Measurements from ENCODE around the gene LCA5L.

The LCA5L gene

GRCh38 chr21:39483917-39484316 is 38.3 kb upstream of the LCA5L start:
- Histone ChIP-seq H3K9me3 (ENCODE audit: low read length) (no peaks in the 10 kb centered on the region), H3K27me3 (ENCODE audit: insufficient read depth, low read length) (no peaks in the 10 kb centered on the region), H3K9me2 (ENCODE audit: low read depth, low read length) (no peaks in the 10 kb centered on the region), H3K4me1 (ENCODE audit: insufficient read depth, low read length, severe bottlenecking) (no peaks in the 10 kb centered on the region), H3F3A (ENCODE audit: insufficient read depth, low read length) (no peaks in the 10 kb centered on the region), H4K20me1 (ENCODE audit: insufficient read depth, low read length) (no peaks in the 10 kb centered on the region), H3K27ac (ENCODE audit: low read depth, low read length, poor library complexity, severe bottlenecking) (no peak overlapping the region), H2AFZ (ENCODE audit: low read length) (no peak overlapping the region), H3K4me2 (ENCODE audit: low read length) (no peak overlapping the region), H3K9ac (ENCODE audit: low read length) (no peak overlapping the region), H3K79me2 (ENCODE audit: insufficient read depth, low read length) (no peaks in the 10 kb centered on the region), H3K4me3 (ENCODE audit: low read depth, low read length, poor library complexity, severe bottlenecking) (no peak overlapping the region), H3K36me3 (ENCODE audit: insufficient read depth, low read length) (no peaks in the 10 kb centered on the region)
- no peak for TF ChIP-seq EZH2 (IDR thresholded peaks at IDR 0.05; ENCODE audit: borderline replicate concordance, low read length)
- TF ChIP-seq, protein P1, sequence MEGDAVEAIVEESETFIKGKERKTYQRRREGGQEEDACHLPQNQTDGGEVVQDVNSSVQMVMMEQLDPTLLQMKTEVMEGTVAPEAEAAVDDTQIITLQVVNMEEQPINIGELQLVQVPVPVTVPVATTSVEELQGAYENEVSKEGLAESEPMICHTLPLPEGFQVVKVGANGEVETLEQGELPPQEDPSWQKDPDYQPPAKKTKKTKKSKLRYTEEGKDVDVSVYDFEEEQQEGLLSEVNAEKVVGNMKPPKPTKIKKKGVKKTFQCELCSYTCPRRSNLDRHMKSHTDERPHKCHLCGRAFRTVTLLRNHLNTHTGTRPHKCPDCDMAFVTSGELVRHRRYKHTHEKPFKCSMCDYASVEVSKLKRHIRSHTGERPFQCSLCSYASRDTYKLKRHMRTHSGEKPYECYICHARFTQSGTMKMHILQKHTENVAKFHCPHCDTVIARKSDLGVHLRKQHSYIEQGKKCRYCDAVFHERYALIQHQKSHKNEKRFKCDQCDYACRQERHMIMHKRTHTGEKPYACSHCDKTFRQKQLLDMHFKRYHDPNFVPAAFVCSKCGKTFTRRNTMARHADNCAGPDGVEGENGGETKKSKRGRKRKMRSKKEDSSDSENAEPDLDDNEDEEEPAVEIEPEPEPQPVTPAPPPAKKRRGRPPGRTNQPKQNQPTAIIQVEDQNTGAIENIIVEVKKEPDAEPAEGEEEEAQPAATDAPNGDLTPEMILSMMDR (IDR thresholded peaks at IDR 0.05; ENCODE audit: low read length): no peak

- H3K36me3 ChIP-seq (ENCODE audit: insufficient read depth, low read length): no peaks in the 10 kb centered on the region
- no peaks in the 10 kb centered on the region for H3K9me2 ChIP-seq (ENCODE audit: low read depth, low read length)
- H3K27ac ChIP-seq (ENCODE audit: low read depth, low read length, poor library complexity, severe bottlenecking): no peak overlapping the region
- H3K4me1 ChIP-seq (ENCODE audit: insufficient read depth, low read length, severe bottlenecking): no peaks in the 10 kb centered on the region
- H3K9ac ChIP-seq (ENCODE audit: low read length): no peak overlapping the region
- TF ChIP-seq, protein P1 (IDR thresholded peaks at IDR 0.05; ENCODE audit: low read length): no peak
- no peak for TF ChIP-seq EZH2 (IDR thresholded peaks at IDR 0.05; ENCODE audit: borderline replicate concordance, low read length)
- no peaks in the 10 kb centered on the region for H3F3A ChIP-seq (ENCODE audit: insufficient read depth, low read length)
- H4K20me1 ChIP-seq (ENCODE audit: insufficient read depth, low read length): no peaks in the 10 kb centered on the region
- H3K27me3 ChIP-seq (ENCODE audit: insufficient read depth, low read length): no peaks in the 10 kb centered on the region
- no peak overlapping the region for H3K4me3 ChIP-seq (ENCODE audit: low read depth, low read length, poor library complexity, severe bottlenecking)
- no peaks in the 10 kb centered on the region for H3K79me2 ChIP-seq (ENCODE audit: insufficient read depth, low read length)
- no peaks in the 10 kb centered on the region for H3K9me3 ChIP-seq (ENCODE audit: low read length)
- H2AFZ ChIP-seq (ENCODE audit: low read length): no peak overlapping the region
- H3K4me2 ChIP-seq (ENCODE audit: low read length): no peak overlapping the region
Measured at GRCh38 chr21:39481886-39482285, 36.3 kb upstream of the LCA5L start.

GRCh38 chr21:39480271-39480670 is 34.7 kb upstream of the LCA5L start:
- H3K4me3 ChIP-seq (ENCODE audit: low read depth, low read length, poor library complexity, severe bottlenecking): no peak overlapping the region
- no peaks in the 10 kb centered on the region for H3K27me3 ChIP-seq (ENCODE audit: insufficient read depth, low read length)
- no peaks in the 10 kb centered on the region for H4K20me1 ChIP-seq (ENCODE audit: insufficient read depth, low read length)
- no peaks in the 10 kb centered on the region for H3K36me3 ChIP-seq (ENCODE audit: insufficient read depth, low read length)
- no peaks in the 10 kb centered on the region for H3K79me2 ChIP-seq (ENCODE audit: insufficient read depth, low read length)
- no peaks in the 10 kb centered on the region for H3K4me1 ChIP-seq (ENCODE audit: insufficient read depth, low read length, severe bottlenecking)
- H2AFZ ChIP-seq (ENCODE audit: low read length): no peak overlapping the region
- no peak overlapping the region for H3K27ac ChIP-seq (ENCODE audit: low read depth, low read length, poor library complexity, severe bottlenecking)
- H3K4me2 ChIP-seq (ENCODE audit: low read length): no peak overlapping the region
- no peak overlapping the region for H3K9ac ChIP-seq (ENCODE audit: low read length)
- no peaks in the 10 kb centered on the region for H3K9me3 ChIP-seq (ENCODE audit: low read length)
- no peak for TF ChIP-seq EZH2 (IDR thresholded peaks at IDR 0.05; ENCODE audit: borderline replicate concordance, low read length)
- TF ChIP-seq, protein P1 (IDR thresholded peaks at IDR 0.05; ENCODE audit: low read length): no peak
- no peaks in the 10 kb centered on the region for H3K9me2 ChIP-seq (ENCODE audit: low read depth, low read length)
- H3F3A ChIP-seq (ENCODE audit: insufficient read depth, low read length): no peaks in the 10 kb centered on the region
